HG03565 (cell line): ENCODE results near the gene TMEM170A.
"Not testable (repeated sequence)": the region's sequence is repeated elsewhere in the genome, so short reads cannot be mapped to it uniquely, and the experiment has no call there.

Source experiments
- ATAC-seq: cut with Tn5 transposase; IDR thresholded peaks from one replicate; pipeline ENCODE4 v1.9.1; 2021; ENCODE audit warnings: mild to moderate bottlenecking, moderate library complexity; ENCODE audit not compliant: unreplicated experiment

TMEM170A gene

DNA sequence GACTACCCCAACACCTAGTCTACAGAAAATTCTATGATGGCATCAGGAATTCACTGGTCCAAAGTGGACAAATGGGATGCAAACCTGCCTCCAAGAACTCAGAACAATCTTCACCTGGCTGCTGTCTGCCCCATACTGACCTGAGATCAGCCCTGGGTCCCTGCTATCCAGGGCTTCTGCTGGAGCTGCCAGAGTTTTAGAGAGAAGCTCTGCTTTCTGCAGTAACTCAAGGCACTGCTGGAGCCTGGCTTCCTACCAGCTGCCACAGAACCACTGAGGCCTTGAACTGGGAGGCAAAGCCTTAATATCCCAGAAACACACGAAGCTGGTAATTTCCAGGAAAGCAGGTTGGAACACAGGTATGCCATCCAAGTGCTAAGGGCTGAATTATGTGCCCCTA is 7.5 kb downstream of the TMEM170A start:
- ATAC-seq, result no peak

DNA sequence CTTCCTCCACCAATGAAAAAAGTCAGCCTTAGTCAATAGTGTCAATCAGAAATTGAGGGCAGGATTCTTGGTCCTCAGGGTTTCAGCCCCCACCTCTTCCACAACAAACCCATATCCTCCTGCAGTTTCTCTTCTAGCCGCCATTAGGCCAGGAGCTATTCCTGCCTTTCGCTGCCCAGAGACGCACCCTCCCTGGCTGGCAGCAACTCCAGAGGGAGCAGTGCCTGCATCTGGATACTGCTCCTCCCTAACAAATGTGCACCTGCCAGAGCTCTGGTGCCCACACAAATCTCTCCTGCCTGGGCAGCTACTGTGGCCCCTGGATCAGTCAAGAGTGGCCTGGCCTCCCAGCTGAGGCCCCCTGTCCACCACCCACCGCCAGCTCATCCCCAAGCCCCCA is 8.0 kb downstream of the TMEM170A start:
- not testable (repeated sequence) for ATAC-seq

DNA sequence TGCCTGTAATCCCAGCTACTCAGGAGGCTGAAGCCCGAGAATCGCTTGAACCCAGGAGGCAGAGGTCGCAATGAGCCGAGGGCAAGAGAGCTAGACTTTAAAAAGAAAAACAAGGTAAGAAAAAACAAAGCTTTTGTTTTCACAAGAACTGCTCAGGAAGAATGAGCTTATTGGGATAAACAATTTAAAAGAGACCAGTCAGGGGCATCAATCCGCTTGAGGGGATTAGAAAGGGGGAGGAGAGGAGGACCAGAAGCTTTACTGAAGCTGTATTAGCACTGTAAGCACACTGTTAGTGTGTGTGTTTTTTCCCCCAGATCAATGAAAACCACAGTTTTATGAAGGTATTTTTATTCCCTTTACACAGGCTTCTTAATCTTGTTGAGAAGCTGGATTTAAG is 8.8 kb downstream of the TMEM170A start:
- no peak for ATAC-seq

DNA sequence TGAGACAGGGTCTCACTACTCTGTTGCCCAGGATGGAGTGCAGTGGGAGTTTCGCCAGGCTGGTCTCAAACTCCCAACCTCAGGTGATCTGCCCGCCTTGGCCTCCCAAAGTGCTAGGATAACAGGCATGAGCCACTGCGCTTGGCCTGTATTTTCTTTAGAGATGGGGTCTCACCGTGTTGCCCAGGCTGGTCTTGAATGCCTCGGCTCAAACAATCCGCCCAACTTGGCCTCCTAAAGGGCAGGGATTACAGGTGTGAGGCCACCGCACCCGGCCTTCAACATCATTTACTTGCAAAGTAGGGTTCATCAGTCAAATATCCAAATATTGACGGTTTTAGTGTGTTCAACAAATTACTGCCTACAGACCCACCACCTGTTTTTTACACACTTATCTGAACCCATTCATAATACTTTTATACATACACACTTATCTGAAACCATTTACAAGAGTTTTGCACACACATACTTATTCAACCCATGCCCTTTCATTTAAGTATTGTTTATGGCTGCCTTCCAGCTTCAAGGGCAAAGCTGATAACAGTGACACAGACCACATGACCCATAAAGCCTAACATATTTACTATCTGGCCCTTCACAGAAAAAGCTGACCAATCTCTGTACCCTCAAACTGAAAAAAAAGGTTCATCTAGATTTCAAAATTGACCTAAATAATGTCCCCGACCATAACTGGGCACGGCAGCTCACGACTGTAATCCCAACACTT is 11.9 kb downstream of the TMEM170A start:
- ATAC-seq, result no peak

DNA sequence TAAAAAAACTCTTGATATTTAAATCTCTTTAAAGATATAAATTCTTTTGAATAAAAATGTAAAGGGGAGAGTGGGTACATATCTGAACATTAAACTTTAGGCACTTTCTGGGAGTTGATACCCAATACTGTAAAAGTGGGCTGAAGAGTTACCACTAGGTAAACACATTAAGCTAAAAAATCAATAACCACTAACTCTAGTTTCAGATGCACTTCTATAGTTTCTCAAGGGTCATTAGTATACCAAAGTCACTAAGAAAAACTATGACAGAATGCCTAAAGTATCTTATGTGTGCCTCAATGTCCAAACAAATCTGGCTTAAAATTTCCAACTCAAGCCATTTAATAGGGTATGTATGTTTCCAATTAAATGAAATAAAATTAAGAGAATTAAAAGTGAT is 18.1 kb downstream of the TMEM170A start:
- ATAC-seq, result no peak

DNA sequence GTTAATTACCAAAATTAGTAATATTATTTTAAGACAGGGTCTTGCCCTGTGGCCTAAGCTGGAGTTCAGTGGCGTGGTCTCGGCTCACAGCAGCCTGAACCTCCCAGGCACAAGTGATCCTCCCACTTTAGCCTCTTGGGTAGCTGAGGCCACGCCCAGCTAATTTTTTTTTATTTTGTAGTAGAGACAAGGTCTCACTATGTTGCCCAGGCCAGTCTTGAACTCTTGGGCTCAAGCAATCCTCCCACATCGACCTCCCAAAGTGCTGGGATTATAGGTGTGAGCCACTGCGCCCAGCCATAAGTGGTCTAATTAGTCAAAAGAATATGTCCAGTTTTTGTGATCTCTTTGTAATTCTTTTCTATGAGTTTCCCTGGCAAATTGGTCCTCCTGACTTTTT is 19.2 kb downstream of the TMEM170A start:
- ATAC-seq, result no peak

DNA sequence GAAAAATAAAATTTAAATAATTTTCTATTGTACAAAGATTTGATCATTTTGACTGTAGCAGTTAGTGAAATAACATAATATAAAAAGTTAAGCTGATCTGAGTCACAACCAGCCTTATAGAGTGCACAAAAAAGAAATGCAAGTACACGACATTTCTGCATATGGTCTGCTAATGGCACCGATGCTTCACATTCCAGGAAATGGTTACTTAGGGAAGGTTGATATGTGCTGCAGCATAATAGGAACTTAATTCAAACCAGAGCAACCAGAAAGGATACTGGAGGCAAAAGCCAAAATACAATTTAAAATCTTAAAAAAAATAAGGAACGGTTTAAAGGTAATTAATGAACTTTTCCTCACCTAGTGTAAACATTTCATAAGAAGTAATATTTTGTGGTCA is 21.2 kb downstream of the TMEM170A start:
- no peak for ATAC-seq

DNA sequence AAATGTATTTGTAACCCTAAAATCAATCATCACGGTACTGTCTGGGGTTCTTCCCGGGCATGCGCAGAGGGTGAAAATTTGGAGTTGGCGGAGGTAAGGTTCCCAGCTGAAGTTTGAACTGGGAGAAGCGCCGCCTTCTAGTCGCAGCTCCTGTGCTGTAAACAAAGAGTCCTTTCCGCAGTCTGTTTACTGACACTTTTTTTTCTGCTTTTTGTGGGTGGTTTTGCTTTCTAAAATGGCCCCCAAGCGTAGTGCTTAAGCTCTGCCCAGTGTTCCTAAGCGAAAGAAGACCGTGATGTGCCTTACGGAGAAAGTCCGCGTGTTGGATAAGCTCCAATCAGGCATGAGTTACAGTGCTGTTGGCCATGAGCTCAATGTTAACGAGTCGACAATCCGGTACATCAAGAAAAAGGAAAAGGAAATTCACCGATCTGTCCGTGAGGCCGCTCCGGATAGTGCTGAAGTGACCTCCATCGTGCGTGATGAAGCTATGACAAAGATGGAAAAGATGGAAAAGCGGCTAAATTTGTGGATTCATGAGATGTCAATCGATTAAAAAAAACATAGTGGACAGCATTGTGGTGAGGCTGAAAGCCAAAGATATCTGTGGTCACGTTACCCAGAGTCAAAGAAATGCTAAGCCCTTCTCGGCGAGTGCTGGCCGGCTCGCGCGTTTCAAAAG is 30.6 kb downstream of the TMEM170A start:
- peak; percentile 61 for ATAC-seq

DNA sequence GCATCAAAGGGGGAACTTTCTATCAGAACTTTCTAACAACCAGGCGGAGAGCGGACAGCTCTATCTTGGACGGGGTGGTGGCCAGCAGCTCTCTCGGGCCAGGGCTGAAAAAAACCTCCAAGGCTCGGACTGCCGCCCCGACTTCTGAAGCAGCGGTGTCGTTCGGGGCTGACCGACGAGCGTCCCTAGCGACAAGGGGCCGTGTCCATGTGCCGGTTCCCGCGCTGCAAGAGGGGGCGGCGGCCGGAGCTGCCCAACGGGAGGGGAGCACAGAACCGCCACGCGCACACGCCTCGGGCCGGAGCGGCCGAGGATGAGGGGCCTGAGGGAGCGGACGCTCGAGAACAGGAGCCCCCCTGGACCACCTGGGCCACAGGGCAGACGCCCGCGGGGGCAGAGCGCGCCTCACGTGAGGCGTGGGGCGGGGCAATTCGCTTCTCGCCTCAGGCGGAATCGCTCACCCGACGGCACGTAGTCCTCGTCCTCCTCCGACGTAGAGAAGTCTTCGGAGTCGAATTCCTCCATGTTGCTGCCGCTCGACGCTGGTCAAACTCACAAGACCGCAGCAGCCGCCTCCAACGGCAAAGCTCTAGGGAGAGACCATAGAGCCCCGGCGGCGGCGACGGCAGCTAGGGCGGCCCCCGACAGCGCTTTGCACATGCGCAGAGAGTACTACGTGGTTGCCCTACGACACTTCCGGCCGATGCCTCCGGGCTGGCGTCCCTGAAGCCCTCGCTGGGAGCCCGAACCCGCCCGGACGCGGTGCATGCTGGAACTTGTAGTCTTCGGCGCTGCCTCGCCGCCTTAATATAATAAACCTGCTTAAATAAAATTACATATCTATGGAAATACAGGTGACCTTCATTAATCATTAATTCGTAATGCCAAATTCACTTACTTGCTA is 31.4 kb downstream of the TMEM170A start, which contains the start of gene CFDP1:
Gene CFDP1, minus strand, starts transcription at position 676 of the 904 bp plus-strand sequence. Its CDS starts 151 bp downstream, at position 525.
- ATAC-seq, result peak; percentile 82

DNA sequence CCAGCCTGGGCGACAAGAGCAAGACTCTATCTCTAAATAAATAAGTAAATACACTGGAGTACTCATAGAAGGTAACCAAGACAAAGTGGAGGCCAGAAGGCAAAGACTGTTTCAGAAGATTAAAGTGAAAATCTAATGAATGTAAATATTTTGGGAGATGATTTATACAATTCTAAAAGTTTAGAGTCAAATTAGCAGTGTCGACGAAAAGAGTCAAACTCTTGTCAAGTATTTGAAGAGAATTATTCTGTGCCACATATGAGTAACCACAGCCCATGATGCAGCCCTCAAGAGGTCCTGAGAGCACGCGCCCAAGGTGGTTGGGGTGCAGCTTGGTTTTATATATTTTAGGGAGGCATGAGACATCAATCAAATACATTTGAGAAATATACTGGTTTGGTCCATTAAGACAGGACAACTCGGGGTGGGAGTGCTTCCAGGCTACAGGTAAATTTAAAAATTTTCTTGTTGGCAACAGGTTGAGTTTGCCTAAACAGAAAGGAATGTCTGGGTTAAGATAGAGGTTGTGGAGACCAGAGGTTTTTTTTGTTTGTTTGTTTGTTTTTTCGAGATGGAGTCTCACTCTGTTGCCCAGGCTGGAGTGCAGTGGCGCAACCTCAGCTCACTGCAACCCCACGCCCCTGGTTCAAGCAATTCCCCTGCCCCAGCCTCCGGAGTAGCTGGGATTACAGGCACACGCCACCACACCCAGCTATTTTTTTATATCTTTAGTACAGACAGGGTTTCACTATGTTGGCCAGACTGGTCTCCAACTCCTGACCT is 34.7 kb downstream of the TMEM170A start:
- ATAC-seq, result no peak

DNA sequence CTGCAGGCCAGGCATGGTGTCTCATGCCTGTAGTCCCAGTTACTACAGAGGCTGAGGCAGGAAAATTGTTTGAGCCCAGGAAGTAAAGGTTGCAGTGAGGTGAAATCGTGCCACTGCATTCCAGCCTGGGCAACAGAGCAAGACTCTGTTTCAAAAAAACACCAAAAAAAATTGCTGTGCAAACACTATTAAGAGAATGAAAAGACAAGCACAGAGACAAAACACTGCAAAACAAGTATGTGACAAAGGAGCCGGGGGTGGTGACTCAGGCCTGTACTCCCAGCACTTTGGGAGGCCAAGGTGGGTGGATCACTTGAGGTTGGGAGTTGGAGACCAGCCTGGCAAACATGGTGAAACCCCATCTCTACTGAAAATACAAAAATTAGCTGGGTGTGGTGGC is 38.0 kb downstream of the TMEM170A start:
- ATAC-seq, result not testable (repeated sequence)

DNA sequence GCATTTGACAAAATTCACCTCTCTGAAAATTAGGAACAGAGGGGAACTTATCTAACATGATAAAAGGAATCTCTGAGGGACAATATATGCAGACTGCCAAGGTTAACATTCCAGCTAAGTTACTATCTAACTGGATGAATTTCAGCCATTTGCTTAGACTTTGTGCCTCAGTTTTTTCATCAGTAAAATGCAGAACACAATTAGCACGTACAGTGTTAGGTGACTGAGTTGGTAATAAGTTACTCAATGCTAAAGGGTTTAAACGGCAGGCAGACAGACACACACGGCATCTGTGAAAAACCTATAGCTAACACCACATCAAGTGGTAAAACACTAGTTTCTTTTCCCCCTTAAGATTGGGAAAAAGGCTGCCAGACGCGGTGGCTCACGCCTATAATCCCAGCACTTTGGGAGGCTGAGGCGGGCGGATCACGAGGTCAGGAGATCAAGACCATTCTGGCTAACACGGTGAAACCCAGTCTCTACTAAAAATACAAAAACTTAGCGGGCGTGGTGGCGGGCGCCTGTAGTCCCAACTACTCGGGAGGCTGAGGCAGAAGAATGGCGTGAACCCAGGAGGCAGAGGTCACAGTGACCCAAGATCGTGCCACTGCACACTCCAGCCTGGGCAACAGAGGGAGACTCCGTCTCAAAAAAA is 40.3 kb downstream of the TMEM170A start:
- ATAC-seq, result not testable (repeated sequence)

DNA sequence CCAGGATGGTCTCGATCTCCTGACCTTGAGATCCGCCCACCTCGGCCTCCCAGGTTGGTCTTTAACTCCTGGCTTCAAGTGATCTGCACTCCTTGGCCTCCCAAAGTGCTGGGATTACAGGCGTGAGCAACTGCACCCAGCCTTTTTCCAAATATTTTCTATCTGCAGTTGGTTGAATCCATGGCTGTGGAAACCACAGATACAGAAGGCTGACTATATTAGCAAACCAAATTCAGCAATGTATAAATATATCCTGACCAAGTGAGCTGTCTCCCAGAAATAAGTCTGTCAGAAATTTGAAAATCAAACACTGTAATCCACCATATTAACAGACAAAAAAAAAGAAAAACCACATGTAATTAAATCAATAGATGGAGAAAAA is 40.8 kb downstream of the TMEM170A start:
- ATAC-seq, result no peak

DNA sequence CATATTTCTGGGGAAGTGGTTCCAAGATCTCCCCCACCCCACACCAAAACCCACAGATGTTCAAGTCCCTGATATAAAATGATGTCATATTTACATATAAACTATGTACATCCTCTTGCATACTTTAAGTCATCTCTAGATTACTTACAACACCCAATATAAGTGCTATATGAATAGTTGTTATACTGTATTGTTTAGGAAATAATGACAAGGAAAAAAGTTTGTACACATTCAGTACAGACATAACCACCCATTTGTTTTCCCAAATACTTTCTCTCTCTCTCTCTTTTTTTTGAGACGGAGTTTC is 42.7 kb downstream of the TMEM170A start:
- ATAC-seq, result no peak

DNA sequence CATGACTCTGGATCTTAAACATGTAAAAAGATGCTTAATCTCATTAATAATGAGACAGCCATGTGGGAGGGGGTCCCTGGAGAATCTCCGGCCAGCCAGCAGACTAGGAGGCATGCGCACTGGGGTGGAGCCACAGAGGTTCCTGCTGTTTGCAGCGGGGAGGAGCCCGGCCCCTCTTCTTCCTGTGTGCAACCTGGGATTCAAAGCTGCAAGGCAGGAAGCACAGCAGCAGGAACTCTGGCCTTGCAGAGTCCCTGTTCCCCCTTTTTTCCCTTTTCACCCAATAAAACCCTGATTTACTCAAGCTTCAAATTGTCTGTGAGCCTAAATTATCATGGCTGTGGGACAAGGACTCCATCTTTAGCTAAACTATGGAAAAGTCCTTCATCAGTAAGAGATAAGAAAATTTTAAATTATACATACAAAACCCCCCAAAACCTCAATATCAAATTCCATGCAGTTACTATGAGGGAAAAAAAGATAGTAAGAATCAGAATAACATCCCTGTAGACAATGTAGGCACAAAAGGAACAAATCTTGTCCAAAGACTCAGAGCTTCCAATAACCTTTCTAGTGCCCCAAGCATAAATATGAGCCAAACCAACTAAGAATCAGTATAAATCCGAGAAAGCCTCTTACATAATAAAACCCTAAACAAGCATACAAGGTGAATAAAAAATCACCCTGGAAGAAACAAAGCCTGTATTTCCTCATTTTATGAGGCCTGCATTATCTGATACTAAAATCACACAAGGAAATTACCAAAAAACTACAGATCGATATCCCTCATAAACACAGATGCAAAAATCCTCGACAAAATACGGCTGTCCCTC is 43.3 kb downstream of the TMEM170A start:
- ATAC-seq, result peak; percentile 67

DNA sequence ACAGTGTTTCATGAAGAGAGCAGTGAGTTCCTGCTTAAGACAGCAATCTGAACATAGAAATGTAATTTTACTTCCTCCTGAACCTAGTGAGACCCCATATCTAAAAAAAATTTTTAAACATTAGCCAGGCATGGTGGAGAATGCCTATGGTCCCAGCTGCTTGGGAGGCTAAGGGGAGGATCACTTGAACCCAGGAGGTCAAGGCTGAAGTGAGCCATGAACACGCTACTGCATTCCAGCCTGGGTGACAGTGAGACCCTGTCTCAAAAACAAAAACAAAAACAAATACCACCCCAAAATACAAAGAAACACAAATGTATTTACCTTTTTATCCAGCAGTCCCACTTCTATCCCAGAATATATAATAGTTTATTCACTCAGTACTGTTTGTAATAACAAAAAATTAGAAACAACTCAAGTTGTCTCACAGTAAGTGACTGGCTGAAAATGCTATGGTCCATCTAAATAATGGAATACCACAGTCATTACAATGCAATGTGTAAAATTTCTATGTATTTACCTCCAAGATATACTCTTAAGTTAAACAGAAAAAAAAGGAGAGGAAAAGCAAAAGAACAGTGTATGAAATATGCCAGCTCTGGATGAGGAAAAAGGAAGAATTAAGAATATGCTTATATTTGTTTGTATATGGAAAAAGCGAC is 47.5 kb downstream of the TMEM170A start:
- ATAC-seq, result no peak

DNA sequence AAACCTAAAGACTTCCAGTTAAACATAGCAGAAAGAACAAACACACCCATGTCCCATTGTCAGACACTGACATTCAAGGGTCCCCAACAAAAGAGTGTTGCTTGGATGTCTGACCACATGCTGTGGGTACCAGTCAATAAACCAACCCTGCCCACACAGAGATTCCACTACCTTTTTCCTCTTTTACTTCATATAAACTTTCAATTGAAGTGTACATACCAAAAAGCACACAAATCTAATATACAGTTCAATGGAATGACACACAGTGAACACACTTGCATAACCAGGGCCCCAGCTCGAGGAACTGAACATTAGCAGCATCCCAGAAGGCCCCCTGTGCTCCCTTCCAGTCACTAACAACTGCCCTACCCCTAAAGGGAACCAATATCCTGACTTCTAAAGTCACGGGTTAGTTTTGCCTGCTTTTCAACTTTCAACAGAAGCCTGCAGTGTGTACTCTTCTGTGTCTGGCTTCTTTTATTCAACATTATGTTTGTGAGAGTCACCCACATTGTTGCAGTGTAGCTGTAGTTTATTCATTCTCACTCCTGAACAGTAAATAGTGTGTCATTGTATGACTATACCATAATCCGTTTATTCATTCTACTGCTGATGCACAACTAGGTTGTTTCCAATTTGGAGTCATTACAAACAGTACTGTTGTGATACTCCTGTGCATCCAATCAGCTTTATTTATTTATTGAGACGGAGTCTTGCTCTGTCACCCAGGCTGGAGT is 49.2 kb downstream of the TMEM170A start:
- ATAC-seq, result no peak

DNA sequence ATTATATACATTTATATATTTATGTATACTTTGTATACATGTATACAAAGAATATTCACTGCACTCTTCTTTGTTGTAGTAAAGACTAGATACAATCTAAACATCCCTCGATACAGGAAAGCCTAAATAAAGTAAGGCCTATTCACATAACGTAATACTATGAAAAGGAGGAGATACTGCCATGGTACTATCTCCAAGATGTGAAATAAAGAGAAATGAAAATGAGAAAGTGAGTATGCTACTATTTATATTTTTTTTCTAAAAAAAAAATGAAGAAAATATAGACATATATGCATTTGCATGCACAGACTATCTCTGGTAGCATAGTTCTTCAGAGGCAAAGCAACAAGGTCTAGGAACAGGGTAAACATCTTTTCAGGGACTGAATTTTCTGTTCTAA is 50.5 kb downstream of the TMEM170A start:
- ATAC-seq, result no peak
